PC-3 (cell line): ENCODE data around the gene ZNF546. TPM values are rescaled to one million over a fixed set of nuclear protein-coding genes. Genes with fewer than 3 reads are reported as not detected.

ENCODE experiments used
- ATAC-seq: fragments of 200-7000 bp; cut with Tn5 transposase; 2 replicates; pipeline ENCODE4 v1.9.1; 2020; ENCODE audit warnings: mild to moderate bottlenecking, moderate library complexity
- BruUV-seq: library from RNA; stranded (reverse); fragments of 400-500 nt; replicated peaks from 2 replicates; lab custom pipeline; 2021; lab: Mats Ljungman, UMichigan
- CTCF ChIA-PET: fragments of 300-600 bp; sonication (Branson Sonifier 250); formaldehyde crosslinking; loops from one replicate; lab custom pipeline; 2022; ENCODE audit warnings: antibody characterized with exemption; lab: Charles Lee
- POLR2A ChIA-PET: fragments of 300-600 bp; sonication (Branson Sonifier 250); formaldehyde crosslinking; loops from one replicate; lab custom pipeline; 2022; ENCODE audit warnings: antibody characterized with exemption; ENCODE audit not compliant: unreplicated experiment; lab: Charles Lee
- DNase-seq: peaks from one replicate; pipeline ENCODE4 v3.0.0-alpha.2; 2015
- H2AFZ ChIP-seq: fragments of 300-600 bp; sonication (generic); 2 replicates; pipeline ENCODE4 v1.6.0; 2016; ENCODE audit warnings: antibody characterized with exemption, low read length
- H3F3A ChIP-seq: fragments of 300-600 bp; sonication (generic); one replicate; pipeline ENCODE4 v1.6.0; 2017; ENCODE audit warnings: antibody characterized with exemption, low read length, control low read depth, mild to moderate bottlenecking; ENCODE audit not compliant: unreplicated experiment
- H3K27ac ChIP-seq: fragments of 300-600 bp; sonication (generic); 2 replicates; pipeline ENCODE4 v1.5.1; 2016; ENCODE audit warnings: mild to moderate bottlenecking, low read length
- H3K27me3 ChIP-seq: fragments of 300-600 bp; sonication (generic); 2 replicates; pipeline ENCODE4 v1.6.1; 2016; ENCODE audit warnings: low read length, mixed read lengths
- H3K36me3 ChIP-seq: fragments of 300-600 bp; sonication (generic); 2 replicates; pipeline ENCODE4 v1.6.1; 2016; ENCODE audit warnings: low read depth, mixed run types, low read length, mixed read lengths
- H3K4me1 ChIP-seq: fragments of 300-600 bp; sonication (generic); 2 replicates; pipeline ENCODE4 v1.5.1; 2016; ENCODE audit warnings: low read length; ENCODE audit not compliant: insufficient read depth
- H3K4me2 ChIP-seq: fragments of 300-600 bp; sonication (generic); 2 replicates; pipeline ENCODE4 v1.6.0; 2016; ENCODE audit warnings: low read length
- H3K4me3 ChIP-seq: fragments of 300-600 bp; sonication (generic); 2 replicates; pipeline ENCODE4 v1.5.1; 2016; ENCODE audit warnings: mild to moderate bottlenecking, low read length, mixed read lengths
- H3K79me2 ChIP-seq: fragments of 300-600 bp; sonication (generic); 2 replicates; pipeline ENCODE4 v1.6.1; 2017; ENCODE audit warnings: low read length, mixed read lengths
- H3K9ac ChIP-seq: fragments of 300-600 bp; sonication (generic); 2 replicates; pipeline ENCODE4 v1.6.0; 2016; ENCODE audit warnings: mild to moderate bottlenecking, low read length
- H3K9me2 ChIP-seq: fragments of 300-600 bp; sonication (generic); replicated peaks from 2 replicates; pipeline ENCODE4 v1.6.1; 2016; ENCODE audit warnings: mixed run types, low read length, mixed read lengths
- H3K9me3 ChIP-seq: fragments of 300-600 bp; sonication (generic); 2 replicates; pipeline ENCODE4 v1.6.1; 2016; ENCODE audit warnings: low read length, mixed read lengths
- H4K20me1 ChIP-seq: fragments of 300-600 bp; sonication (generic); 2 replicates; pipeline ENCODE4 v1.6.1; 2016; ENCODE audit warnings: low read length, mixed read lengths
- CTCF ChIP-seq: fragments of 300-600 bp; sonication (generic); conservative IDR thresholded peaks from 2 replicates; pipeline ENCODE4 v1.5.1; 2017; ENCODE audit warnings: antibody characterized with exemption, low read depth, mild to moderate bottlenecking, low read length
- EZH2 ChIP-seq: fragments of 300-600 bp; sonication (generic); IDR thresholded peaks from one replicate; pipeline ENCODE4 v1.6.1; 2017; ENCODE audit warnings: antibody characterized with exemption, mild to moderate bottlenecking, low read length; ENCODE audit not compliant: unreplicated experiment
- EZH2phosphoT487 ChIP-seq: fragments of 300-600 bp; sonication (generic); IDR thresholded peaks from 2 replicates; pipeline ENCODE4 v1.6.1; 2018; ENCODE audit warnings: mild to moderate bottlenecking, antibody characterized with exemption, low read length, borderline replicate concordance
- intact Hi-C: fragments of 100-400 bp; cut with micrococcal nuclease; formaldehyde crosslinking; loops from 2 replicates; pipeline ENCODE4 v1.9.0; 2023
- total RNA-seq: library from RNA; depleted of rRNA; stranded (reverse); fragments of >200 nt; gene quantifications from 2 replicates; pipeline ENCODE4 v1.2.3, GENCODE V29; 2014

The ZNF546 gene
- total RNA-seq, 1 experiment from 2014 or later = 2.5 TPM

DNA sequence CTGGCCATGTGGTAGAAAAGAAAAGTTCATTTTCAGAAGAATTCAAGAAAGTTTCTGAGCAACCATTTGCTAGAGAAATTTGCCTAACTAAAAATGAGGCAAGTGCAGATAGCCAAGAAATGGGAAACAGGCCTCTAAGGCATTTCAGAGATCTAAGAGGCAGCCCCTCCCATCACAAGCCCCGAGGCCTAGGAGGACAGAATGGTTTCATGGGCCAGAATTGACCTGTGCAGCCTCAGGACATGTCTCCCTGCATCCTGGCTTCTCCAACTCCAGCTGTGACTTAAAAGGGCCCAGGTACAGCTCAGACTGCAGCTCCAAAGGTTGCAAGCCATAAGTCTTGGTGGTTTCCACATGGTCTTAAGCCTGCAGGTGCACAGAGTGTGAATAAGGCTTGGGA, 3.3 kb upstream of the ZNF546 start:
- H3K27ac ChIP-seq = no peak overlapping the region

DNA sequence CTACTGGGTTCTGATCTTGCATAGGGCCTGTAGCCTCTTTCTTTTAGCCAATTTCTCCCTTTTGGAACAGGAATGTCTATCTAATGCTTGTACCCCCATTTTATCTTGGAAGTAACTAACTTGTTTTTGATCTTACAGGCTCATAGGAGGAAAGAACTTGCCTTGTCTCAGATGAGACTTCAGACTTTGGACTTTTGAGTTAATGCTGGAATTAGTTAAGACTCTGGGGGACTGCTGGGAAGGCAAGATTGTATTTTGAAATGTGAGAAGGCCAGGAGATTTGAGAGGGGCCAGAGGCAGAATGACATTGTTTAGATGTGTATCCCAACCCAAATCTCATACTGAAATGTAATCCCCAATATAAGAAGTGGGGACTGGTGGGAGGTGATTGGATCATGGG, 2.5 kb upstream of the ZNF546 start:
- no peak for ATAC-seq
- no peaks in the 10 kb centered on the region for H3K9me3 ChIP-seq
- BruUV-seq = no TSS peak
- ChIA-PET CTCF (no interaction called here), POLR2A (no interaction called here)
- intact Hi-C loops = no loop called here
- no peak overlapping the region for H3K4me2 ChIP-seq
- H3K27me3 ChIP-seq = no peaks in the 10 kb centered on the region
- no peak overlapping the region for H2AFZ ChIP-seq
- H3K79me2 ChIP-seq = peaks cover 13% of the 10 kb centered on the region
- H3K27ac ChIP-seq = no peak overlapping the region
- no peak for DNase-seq
- H3K9ac ChIP-seq = no peak overlapping the region
- H3K4me3 ChIP-seq = no peak overlapping the region
- H3K9me2 ChIP-seq = no peaks in the 10 kb centered on the region
- H3K36me3 ChIP-seq = peaks cover 7% of the 10 kb centered on the region; the same call in 1 of the 2 replicates
- TF ChIP-seq EZH2 (no peak), EZH2phosphoT487 (no peak), CTCF (no peak)
- no peaks in the 10 kb centered on the region for H4K20me1 ChIP-seq
- H3K4me1 ChIP-seq = peaks cover 19% of the 10 kb centered on the region
- no peaks in the 10 kb centered on the region for H3F3A ChIP-seq

More for the DNA sequence above, 3.3 kb upstream of the ZNF546 start:
- no peak for DNase-seq
- TF ChIP-seq CTCF = no peak
- intact Hi-C loops = no loop called here
- no peak overlapping the region for H3K4me2 ChIP-seq
- peaks cover 17% of the 10 kb centered on the region for H3K79me2 ChIP-seq
- H3F3A ChIP-seq = no peaks in the 10 kb centered on the region
- H2AFZ ChIP-seq = no peak overlapping the region
- peaks cover 7% of the 10 kb centered on the region; the same call in 1 of the 2 replicates for H3K36me3 ChIP-seq
- no peak overlapping the region for H3K4me3 ChIP-seq
- H3K9ac ChIP-seq = no peak overlapping the region
- no TSS peak for BruUV-seq
- H4K20me1 ChIP-seq = no peaks in the 10 kb centered on the region
- H3K9me2 ChIP-seq = no peaks in the 10 kb centered on the region
- no peaks in the 10 kb centered on the region for H3K9me3 ChIP-seq
- CTCF ChIA-PET = no interaction called here
- POLR2A ChIA-PET = no interaction called here
- ATAC-seq = no peak
- H3K4me1 ChIP-seq = peaks cover 19% of the 10 kb centered on the region
- no peaks in the 10 kb centered on the region for H3K27me3 ChIP-seq

DNA sequence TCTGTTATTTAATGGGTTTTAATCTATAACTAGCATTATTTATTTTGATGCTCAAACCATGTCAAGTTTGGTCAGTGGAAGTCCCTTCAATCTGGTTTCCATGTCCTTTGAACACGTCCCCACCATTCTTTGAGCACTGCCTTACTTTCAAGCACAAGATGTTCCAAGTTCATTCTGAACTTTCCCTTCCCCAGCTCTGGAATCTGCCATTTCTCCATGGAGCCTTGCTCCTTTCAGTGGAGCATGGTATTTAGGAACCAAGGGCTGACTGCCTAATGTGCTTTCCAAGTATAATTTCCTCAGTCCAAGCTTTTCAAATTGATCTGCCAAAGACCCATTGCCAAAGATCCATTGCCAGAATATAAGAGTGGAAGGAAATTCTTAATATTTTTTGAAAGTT, 1.1 kb upstream of the ZNF546 start:
- BruUV-seq = no TSS peak
- no peaks in the 10 kb centered on the region for H3K9me3 ChIP-seq
- H3K79me2 ChIP-seq = peaks cover 13% of the 10 kb centered on the region
- H3K4me2 ChIP-seq = peak overlapping the region; percentile 92
- peak overlapping the region; percentile 93 for H3K9ac ChIP-seq
- H3K27me3 ChIP-seq = no peaks in the 10 kb centered on the region
- no peaks in the 10 kb centered on the region for H4K20me1 ChIP-seq
- CTCF ChIA-PET = no interaction called here
- DNase-seq (no peak), ATAC-seq (no peak)
- peak overlapping the region; percentile 90; the same call in 1 of the 2 replicates for H3K27ac ChIP-seq
- TF ChIP-seq CTCF (no peak), EZH2phosphoT487 (no peak), EZH2 (no peak)
- H2AFZ ChIP-seq = no peak overlapping the region
- no peaks in the 10 kb centered on the region for H3F3A ChIP-seq
- peaks cover 7% of the 10 kb centered on the region; the same call in 1 of the 2 replicates for H3K36me3 ChIP-seq
- intact Hi-C loops = no loop called here
- H3K9me2 ChIP-seq = no peaks in the 10 kb centered on the region
- POLR2A ChIA-PET = no interaction called here
- H3K4me1 ChIP-seq = peaks cover 19% of the 10 kb centered on the region
- H3K4me3 ChIP-seq = peak overlapping the region; percentile 89
